ENCODE measurements around the gene ERAS. TPM values are rescaled to one million over a fixed set of nuclear protein-coding genes. Genes with fewer than 3 reads are reported as not detected.

ERAS gene
- polyA plus RNA-seq, 1 of the 3 experiments (the other 2 are of a cell fraction) = 0.03 TPM

DNA sequence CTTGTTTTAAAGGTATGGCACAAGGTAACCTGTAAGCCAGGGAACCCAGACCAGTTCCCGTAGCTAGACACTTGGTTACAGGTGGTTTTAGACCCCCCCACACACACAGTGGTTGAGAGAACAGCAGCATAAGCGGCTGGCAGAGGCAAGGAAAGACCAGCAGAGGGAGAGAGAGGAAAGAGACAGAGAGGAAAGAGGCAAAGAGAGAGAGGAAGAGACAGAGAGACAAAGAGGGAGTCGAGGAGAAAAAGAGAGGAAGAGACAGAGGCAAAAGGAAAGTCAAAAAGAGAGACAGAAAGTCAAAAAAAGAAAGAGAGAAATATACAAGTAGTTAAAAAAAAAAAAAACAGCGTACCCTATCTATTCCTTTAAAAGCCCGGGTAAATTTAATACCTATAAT, 28.6 kb downstream of the ERAS start:
- TF ChIP-seq CTCF (IDR thresholded peaks at IDR 0.05) = peak; percentile 35; the same call in 1 of the 2 replicates
- no peak for TF ChIP-seq REST (IDR thresholded peaks at IDR 0.05; ENCODE audit: low read depth, low read length)
- TF ChIP-seq EZH2phosphoT487 (IDR thresholded peaks at IDR 0.05; ENCODE audit: borderline replicate concordance, low read depth) = no peak
- no peak for TF ChIP-seq MXI1 (IDR thresholded peaks at IDR 0.05; ENCODE audit: low read depth, low read length)
- TF ChIP-seq NFIC (IDR thresholded peaks at IDR 0.05; ENCODE audit: borderline replicate concordance) = no peak
- peak; percentile 38 for TF ChIP-seq RAD21 (IDR thresholded peaks at IDR 0.05; ENCODE audit: low read length)
- TF ChIP-seq TCF12 (IDR thresholded peaks at IDR 0.05) = no peak
- no peak for TF ChIP-seq YY1 (IDR thresholded peaks at IDR 0.05; ENCODE audit: low read depth)
- no peak for TF ChIP-seq FOXJ3 (CRISPR knock-in tag; IDR thresholded peaks at IDR 0.05)
- no peak for TF ChIP-seq IRF3 (IDR thresholded peaks at IDR 0.05; ENCODE audit: low read depth, low read length)
- TF ChIP-seq CHD2 (IDR thresholded peaks at IDR 0.05; ENCODE audit: low read length, partially characterized antibody) = no peak
- no peak for TF ChIP-seq USF2 (IDR thresholded peaks at IDR 0.05; ENCODE audit: borderline replicate concordance, low read depth, low read length)
- TF ChIP-seq USF1 (IDR thresholded peaks at IDR 0.05; ENCODE audit: borderline replicate concordance, low read depth) = no peak
- no peak overlapping the region for H3K4me3 ChIP-seq (ENCODE audit: low read depth in 2 of 2, low read length in 1 of 2)
- no peak overlapping the region for H3K27ac ChIP-seq (ENCODE audit: low read depth in 2 of 2, low read length in 1 of 2)
- no peak overlapping the region for H3K9ac ChIP-seq
- no peaks in the 10 kb centered on the region for H4K20me1 ChIP-seq (ENCODE audit: insufficient read depth)
- no peak overlapping the region for H3K4me2 ChIP-seq
- H3K27me3 ChIP-seq (ENCODE audit: insufficient read depth) = peaks cover 37% of the 10 kb centered on the region; the same call in 1 of the 2 replicates
- no peak for DNase-seq
- ChIA-PET POLR2A (no interaction called here), CTCF (no interaction called here)
- no peak overlapping the region for H2AFZ ChIP-seq (ENCODE audit: low read depth)
- H3K36me3 ChIP-seq (replicated peaks in 1 of 2; ENCODE audit: control insufficient read depth in 1 of 2, insufficient read depth in 2 of 2, low read length in 1 of 2) = no peaks in the 10 kb centered on the region
- H3K79me2 ChIP-seq (ENCODE audit: insufficient read depth) = no peaks in the 10 kb centered on the region
- H3K9me2 ChIP-seq = no peaks in the 10 kb centered on the region
- no peaks in the 10 kb centered on the region for H3K4me1 ChIP-seq (ENCODE audit: control insufficient read depth in 1 of 2, insufficient read depth in 2 of 2, low read depth in 1 of 2, low read length in 1 of 2)
- H3K9me3 ChIP-seq = no peaks in the 10 kb centered on the region
- WGBS (ENCODE audit: low lambda C conversion rate) = 25% methylated on average over 5 of the region's 5 CpGs
- no peaks in the 10 kb centered on the region for H3F3A ChIP-seq (replicated peaks; ENCODE audit: insufficient read depth)
